ENCODE data around the gene NFKBIE.

- TF ChIP-seq CTCF (IDR thresholded peaks at IDR 0.05) (no peak), POLR2A (IDR thresholded peaks at IDR 0.05) (no peak)
Observed at GRCh38 chr6:44276667-44277640, 11.6 kb upstream of the NFKBIE start.

Measured in uterus (tissue), 2 donors.